GM18502 (cell line): ENCODE results near the gene ZC3H7B.
"Not testable (repeated sequence)": the region's sequence is repeated elsewhere in the genome, so short reads cannot be mapped to it uniquely, and the experiment has no call there.

Experiments used
- ATAC-seq: cut with Tn5 transposase; IDR thresholded peaks from one replicate; pipeline ENCODE4 v1.9.1; 2021; ENCODE audit warnings: mild to moderate bottlenecking; ENCODE audit not compliant: unreplicated experiment, poor library complexity

Gene ZC3H7B

GRCh38 chr22:41285820-41286638 is 15.3 kb upstream of the ZC3H7B start, which contains the start of gene RANGAP1:
Gene RANGAP1 (minus strand): TSS chr22:41286187. CDS start chr22:41281044, 5,143 bp downstream.
- ATAC-seq = peak; percentile 93

DNA sequence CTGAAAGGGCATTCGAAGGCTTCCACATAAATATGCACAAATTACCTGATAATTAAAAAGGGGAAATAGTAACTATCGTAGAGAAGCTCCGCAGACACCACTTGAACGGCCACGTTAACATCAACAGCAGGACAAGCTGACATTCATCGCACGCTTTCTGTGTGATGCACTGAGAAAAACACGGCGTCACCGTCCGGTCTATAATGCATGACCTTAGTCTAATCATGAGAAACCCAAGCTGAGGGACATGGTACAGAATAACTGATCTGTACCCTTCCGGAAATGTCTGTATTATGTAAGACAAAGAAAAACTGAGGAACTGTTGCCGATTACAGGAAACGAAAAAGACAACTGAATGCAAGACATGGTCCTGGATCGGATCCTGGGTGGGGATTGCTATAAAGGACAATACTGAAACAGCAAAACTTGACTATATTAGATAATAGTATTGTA is 14.7 kb upstream of the ZC3H7B start:
- ATAC-seq = peak; percentile 18

GRCh38 chr22:41288245-41288946 is 12.9 kb upstream of the ZC3H7B start:
- no peak for ATAC-seq

GRCh38 chr22:41289671-41290070 is 11.7 kb upstream of the ZC3H7B start:
- no peak for ATAC-seq

DNA sequence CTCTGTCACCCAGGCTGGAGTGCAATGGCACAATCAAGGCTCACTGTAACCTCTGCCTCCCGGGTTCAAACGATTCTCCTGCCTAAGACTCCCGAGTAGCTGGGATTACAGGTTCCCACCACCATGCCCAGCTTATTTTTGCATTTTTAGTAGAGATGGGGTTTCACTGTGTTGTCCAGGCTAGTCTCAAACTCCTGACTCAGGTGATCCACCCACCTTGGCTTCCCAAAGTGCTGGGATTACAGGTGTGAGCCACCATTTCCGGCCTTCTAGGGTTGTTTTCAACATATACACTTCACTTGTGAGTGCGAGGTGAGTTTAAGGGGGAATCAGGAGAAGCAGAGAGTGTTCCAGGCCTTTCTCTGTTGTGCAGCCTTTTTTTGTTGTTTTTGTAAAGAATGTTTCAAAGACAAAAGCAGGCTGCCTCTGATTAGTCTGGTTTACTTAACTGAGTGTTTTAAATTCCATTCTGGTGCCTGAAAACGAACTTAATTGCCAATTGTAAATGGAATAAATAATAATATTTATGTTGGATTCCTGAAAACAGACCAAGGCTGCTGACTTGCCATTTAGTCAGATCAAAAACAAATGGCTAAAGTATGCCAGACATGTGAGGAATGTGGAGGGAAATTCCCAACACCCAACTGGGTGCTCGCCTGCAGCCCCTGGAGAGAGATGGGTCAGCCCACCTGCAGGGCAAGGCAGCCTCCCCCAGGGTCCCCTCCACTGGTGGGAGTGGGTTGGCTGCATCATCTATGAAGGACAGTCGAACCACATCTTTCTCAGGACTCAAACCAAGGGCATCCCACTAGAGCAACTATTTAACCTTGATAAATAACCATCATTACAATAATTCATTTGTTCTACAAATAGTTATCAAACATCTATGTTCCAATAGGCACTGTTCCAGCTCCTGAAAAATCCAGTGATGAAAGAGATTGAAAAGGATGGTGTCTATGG is 10.8 kb upstream of the ZC3H7B start:
- ATAC-seq = no peak

- not testable (repeated sequence) for ATAC-seq
Observed at GRCh38 chr22:41294816-41295215, 6.5 kb upstream of the ZC3H7B start.

GRCh38 chr22:41296826-41297667 is 4.3 kb upstream of the ZC3H7B start:
- ATAC-seq = no peak

DNA sequence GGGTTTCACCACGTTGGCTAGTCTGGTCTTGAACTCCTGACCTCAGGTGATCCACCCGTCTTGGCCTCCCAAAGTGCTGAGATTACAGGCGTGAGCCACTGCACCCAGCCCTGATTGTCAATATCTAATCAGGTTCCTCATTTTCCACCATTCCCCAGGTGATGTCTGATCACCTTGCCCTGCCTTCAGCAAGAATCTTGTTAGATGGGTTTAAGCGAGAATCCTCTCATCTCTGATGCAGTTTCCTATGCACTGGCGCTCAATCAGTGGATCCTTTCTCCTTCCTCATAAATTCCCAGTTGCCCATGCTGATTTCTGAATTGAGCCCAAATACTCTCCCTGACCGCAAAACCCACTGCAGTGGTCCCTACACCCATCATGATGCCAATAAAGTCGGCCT is 664 bp upstream of the ZC3H7B start:
- ATAC-seq = no peak

- no peak for ATAC-seq
Observed at GRCh38 chr22:41302021-41302767, 869 bp downstream of the ZC3H7B start.

- ATAC-seq = no peak
Observed at GRCh38 chr22:41302811-41303210, 1.5 kb downstream of the ZC3H7B start.

DNA sequence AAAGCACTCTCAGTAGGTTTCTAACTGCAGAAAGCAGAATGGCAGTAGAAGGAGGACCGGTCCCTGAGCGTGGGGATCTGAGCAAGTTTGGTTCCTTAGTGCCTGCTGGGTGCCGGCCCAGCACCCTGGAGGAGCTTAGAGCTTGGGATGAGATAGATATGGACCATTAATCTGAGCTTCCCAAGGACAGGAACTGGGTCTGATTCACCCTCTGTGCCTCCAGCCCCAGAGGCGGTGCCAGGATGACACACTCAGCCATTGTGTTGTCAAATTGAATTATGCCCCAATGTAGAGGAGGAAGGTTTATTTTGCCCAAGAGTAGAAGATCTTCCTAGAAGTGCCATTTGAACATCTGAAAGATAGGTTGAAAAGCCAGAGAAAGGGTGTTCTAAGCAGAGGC is 4.3 kb downstream of the ZC3H7B start:
- ATAC-seq = no peak

DNA sequence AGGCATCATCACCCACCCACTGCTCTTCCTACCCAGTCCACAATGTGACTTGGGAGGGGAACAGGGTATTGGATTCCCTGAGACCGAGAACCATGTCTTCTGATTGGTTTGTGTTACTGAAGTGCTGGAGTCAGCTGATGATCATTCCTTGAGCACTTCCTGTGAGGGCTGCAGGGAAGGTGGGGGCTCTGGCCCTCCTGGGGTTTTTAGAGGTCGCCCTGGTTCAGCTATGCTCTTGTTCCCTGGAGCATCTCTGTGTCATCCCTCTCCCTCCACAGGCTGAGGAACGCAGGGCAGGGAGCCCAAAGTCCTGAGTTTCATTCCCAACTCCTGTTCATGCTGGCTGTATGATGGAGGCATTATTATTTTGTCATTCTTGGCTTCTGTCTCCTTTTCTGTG is 6.7 kb downstream of the ZC3H7B start:
- no peak for ATAC-seq

GRCh38 chr22:41308544-41308947 is 7.2 kb downstream of the ZC3H7B start:
- ATAC-seq = no peak

GRCh38 chr22:41310336-41310735 is 9.0 kb downstream of the ZC3H7B start:
- ATAC-seq = no peak

GRCh38 chr22:41311487-41311886 is 10.2 kb downstream of the ZC3H7B start:
- no peak for ATAC-seq

DNA sequence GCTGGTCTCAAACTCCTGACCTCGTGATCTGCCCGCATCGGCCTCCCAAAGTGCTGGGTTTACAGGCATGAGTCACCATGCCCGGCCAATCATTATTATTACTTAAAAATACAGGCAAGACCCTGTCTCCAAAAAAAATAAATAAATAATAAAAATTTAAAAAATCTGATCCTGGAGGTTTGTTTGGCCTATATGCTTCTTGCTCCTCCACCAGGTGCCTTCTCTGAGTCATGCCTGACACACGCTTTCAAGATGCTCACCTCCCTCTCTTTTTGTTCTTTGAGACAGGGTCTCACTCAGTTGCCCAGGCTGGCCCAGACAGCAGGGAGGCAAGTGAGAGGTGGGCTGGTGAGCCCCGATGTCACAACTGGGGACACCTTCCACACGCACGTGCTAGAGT is 13.5 kb downstream of the ZC3H7B start:
- ATAC-seq = no peak

DNA sequence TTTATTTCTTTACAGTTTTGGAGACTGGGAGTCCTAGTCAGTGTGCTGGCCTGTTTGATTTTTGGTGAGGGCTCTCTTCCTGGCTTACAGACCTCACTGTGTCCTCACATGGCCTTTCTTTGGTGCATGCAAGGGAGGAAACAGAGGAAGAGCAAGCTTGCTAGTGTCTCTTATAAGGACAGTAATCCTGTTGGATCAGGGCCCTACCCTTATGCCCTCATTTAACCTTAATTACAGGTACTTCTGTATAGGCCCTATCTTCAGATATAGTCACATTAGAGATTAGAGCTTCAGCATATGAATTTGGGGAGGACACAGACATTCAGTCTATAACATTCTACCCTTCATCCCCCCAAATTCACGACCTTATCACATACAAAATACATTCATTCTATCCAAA is 14.3 kb downstream of the ZC3H7B start:
- no peak for ATAC-seq

DNA sequence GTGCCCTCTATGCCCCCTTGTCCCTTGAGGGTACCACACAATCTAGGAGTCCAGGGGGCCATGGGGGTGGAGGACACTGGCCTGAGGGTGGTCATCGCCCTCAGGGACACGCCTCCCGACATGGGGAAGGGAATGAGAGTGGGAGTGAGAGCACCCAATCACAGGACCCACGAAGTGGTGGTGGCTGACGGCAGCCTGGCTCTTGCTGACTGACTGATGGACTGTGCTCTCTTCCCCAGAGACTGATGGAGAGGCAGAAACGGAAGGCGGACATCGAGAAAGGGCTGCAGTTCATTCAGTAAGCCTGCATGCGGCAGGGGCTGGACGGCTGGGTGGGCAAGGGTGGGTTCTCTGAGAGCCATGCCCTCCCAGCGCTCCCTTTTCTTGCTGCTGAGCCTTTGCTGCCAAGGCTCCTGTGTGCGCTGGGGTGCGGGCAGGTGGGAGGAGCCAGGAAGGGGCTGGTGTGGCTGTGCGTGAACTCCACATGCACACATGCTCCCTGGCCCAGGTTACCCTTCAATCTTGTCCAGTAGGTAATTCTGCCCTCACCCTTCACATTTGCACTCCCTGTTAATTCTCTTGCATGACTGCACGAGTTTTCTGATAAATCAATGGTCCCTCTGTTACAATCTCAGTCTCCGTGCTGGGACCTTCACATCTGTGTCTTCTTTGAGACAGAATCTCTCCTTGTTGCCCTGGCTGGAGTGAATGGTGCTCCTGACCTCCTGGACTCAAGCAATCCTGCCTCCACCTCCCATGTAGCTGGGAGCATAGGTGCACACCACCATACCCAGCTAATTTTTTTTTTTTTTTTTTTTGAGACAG is 19.3 kb downstream of the ZC3H7B start:
- no peak for ATAC-seq
